HepG2 (cell line): Measurements from ENCODE around the gene USP2.

Experiments used
- RORA ChIP-seq: sonication (generic); formaldehyde crosslinking; IDR thresholded peaks from 2 replicates; pipeline ENCODE4 v1.5.0; 2020; ENCODE audit warnings: mild to moderate bottlenecking, missing genetic modification reagents, moderate library complexity
- TF ChIP-seq, protein P1 (sequence below): sonication (generic); formaldehyde crosslinking; IDR thresholded peaks from 2 replicates; pipeline ENCODE4 v1.4.0; 2020; ENCODE audit warnings: mild to moderate bottlenecking, missing genetic modification reagents

DNA sequence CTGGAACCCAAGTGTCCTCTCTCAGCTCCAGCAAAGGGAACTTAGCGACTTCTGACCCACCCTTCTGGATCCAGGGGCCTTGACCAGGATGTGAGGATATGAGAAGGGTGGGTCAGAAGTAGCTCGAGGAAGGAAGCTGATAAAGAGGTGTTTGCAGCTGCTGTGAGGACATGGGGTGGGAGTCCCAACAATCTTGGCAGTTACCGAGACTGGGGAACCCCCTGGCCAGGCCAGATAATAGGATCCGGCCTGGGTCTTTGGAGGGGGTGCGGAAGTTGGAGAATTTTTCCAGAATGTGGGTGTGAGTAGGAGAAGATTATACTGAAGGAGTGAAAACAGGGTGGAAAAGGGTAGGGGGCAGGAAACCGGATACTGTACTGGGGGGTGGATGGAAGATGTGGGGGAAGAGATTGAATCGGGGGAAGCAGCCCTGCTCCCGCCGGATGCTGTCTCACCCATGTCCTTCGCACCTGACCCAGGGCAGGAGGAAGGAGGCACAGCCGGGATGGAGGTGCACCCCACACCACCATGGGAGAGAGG is 61.7 kb downstream of the USP2 start:
- TF ChIP-seq RORA (CRISPR knock-in tag): no peak
- TF ChIP-seq, protein P1, sequence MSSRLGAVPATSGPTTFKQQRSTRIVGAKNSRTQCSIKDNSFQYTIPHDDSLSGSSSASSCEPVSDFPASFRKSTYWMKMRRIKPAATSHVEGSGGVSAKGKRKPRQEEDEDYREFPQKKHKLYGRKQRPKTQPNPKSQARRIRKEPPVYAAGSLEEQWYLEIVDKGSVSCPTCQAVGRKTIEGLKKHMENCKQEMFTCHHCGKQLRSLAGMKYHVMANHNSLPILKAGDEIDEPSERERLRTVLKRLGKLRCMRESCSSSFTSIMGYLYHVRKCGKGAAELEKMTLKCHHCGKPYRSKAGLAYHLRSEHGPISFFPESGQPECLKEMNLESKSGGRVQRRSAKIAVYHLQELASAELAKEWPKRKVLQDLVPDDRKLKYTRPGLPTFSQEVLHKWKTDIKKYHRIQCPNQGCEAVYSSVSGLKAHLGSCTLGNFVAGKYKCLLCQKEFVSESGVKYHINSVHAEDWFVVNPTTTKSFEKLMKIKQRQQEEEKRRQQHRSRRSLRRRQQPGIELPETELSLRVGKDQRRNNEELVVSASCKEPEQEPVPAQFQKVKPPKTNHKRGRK (CRISPR knock-in tag): no peak
